GM21717 (cell line): ENCODE data around the gene DACH2.

Experiments
- ATAC-seq: cut with Tn5 transposase; IDR thresholded peaks from one replicate; pipeline ENCODE4 v1.9.1; 2021; ENCODE audit warnings: mild to moderate bottlenecking, moderate library complexity; ENCODE audit not compliant: unreplicated experiment

Gene DACH2

GRCh38 chrX:86747091-86747490, 598.8 kb downstream of the DACH2 start:
- ATAC-seq = no peak

DNA sequence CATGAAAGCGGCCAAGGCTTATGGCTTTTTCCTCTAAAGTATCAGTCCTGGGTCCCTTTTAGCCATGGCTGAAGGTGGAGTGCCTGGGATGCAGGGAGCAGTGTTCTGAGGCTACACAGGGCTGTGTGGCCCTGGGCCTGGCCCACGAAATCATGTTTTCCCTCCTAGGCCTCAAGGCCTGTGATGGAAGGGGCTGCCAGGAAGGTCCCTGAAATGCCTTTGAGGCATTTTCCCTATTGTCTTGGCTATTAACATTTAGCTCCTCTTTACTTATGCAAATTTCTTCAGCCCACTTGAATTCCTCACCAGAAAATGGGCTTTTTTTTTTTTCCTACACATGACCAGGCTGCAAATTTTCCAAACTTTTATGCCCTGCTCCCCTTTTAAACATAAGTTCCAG, 657.0 kb downstream of the DACH2 start:
- ATAC-seq = no peak

DNA sequence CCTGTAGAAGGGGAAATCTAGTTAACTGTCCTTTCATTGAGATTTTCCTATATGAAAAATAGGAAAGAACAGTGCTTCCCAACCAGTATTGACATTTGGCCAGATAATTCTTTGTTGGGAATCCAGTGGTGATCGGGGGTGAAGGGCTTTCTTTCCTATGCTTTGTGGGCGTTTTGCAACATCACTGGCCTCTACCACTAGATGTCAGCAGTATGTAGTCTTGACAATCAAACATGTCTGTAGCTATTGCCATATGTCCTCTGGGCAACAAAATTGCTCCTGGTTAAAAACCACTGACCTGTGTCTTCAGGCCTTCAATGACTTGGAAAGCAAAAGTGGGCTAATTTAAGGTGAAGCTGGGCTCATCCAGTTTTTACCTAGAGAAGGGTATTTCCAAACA, 658.5 kb downstream of the DACH2 start:
- no peak for ATAC-seq

DNA sequence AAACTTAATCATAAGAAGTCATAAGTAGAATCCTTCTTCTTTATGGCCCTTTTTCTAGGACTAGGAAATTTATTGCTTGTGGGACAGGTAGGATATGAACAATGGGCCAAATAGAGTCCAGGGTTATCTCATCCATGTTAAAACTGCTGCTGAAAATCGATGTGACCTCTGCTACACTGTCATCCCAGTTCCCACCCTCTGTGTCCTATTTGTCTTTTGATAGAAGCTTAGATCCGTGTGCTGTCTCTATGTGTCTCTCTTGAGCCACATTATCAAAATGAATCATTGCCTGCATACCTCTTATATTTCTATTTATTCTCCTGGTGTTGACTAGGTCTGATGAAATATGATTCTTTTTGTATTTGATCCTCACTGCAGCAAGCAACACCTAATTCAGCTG, 661.4 kb downstream of the DACH2 start:
- no peak for ATAC-seq

DNA sequence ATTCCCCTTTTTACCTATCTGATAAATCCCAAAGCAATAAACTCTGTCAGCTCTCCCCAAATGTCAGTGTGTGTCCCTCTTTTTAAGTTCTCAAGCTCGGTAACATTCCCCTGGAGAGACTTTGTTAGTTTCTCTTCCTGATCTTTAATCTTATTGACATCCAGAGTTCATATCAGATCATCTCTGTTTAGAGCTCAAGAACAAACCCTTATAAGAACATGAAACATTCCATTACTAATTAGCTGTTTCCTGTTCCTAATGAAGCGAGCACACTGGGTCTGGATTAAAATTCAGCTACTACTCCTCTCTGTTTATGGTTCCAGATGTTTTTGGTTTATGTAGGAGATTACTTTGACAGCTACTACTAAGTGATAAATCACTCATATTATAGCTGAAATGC, 681.5 kb downstream of the DACH2 start:
- ATAC-seq = no peak

DNA sequence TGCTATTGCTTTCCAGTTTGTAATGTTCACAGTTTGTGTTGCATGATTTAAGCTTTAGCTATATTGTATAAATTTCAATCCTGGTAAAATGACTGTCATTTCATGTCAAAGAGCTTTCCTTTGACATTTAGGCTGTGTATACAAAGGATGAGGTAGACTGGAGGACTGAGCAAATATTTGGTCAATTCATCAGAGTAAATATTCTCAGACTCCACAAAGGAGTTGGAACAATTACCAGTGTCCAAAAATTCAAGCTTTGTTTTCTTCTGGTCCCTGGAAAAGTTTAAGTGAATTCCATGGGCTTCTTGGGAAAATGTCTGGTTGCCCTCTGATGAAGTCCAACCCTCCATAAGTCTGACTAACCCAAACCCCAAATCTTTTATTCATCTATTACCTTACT, 682.4 kb downstream of the DACH2 start:
- ATAC-seq = no peak

- ATAC-seq = no peak
Observed at GRCh38 chrX:86845101-86845500, 696.9 kb downstream of the DACH2 start.
